Fibroblast of gingiva (primary cell): Measurements from ENCODE around the gene PKIB.
A peak's percentile ranks its signal among the peaks of the same experiment; 100 is the strongest.
"Not testable (repeated sequence)": the region's sequence is repeated elsewhere in the genome, so short reads cannot be mapped to it uniquely, and the experiment has no call there.

ENCODE experiments used
- DNase-seq: peaks from one replicate; pipeline ENCODE4 v3.0.0-alpha.2; 2011; ENCODE audit warnings: low read depth

PKIB gene

GRCh38 chr6:122710908-122711635 lies 100.9 kb downstream of the PKIB start:
- no peak for DNase-seq

GRCh38 chr6:122712093-122712447 lies 101.9 kb downstream of the PKIB start:
- no peak for DNase-seq

GRCh38 chr6:122712448-122713137 lies 102.4 kb downstream of the PKIB start:
- DNase-seq = no peak

- no peak for DNase-seq
Observed at GRCh38 chr6:122713138-122713537, 102.9 kb downstream of the PKIB start.

- no peak for DNase-seq
Observed at GRCh38 chr6:122714059-122714458, 103.9 kb downstream of the PKIB start.

GRCh38 chr6:122715725-122716124 lies 105.5 kb downstream of the PKIB start:
- DNase-seq = no peak

- DNase-seq = no peak
Observed at GRCh38 chr6:122717350-122717749, 107.1 kb downstream of the PKIB start.

- no peak for DNase-seq
Observed at GRCh38 chr6:122718616-122719015, 108.4 kb downstream of the PKIB start.

- no peak for DNase-seq
Observed at GRCh38 chr6:122719176-122719575, 109.0 kb downstream of the PKIB start.

- no peak for DNase-seq
Observed at GRCh38 chr6:122722746-122723145, 112.5 kb downstream of the PKIB start.

GRCh38 chr6:122726649-122727048 lies 116.4 kb downstream of the PKIB start:
- DNase-seq = no peak

- no peak for DNase-seq
Observed at GRCh38 chr6:122727244-122727643, 117.0 kb downstream of the PKIB start.

- no peak for DNase-seq
Observed at GRCh38 chr6:122730334-122730733, 120.1 kb downstream of the PKIB start.

- peak; percentile 32 for DNase-seq
Observed at GRCh38 chr6:122730775-122731386, 120.7 kb downstream of the PKIB start.

GRCh38 chr6:122733259-122733658 lies 123.1 kb downstream of the PKIB start:
- DNase-seq = no peak

GRCh38 chr6:122734529-122735395 lies 124.6 kb downstream of the PKIB start:
- peak; percentile 3 for DNase-seq

GRCh38 chr6:122735582-122735981 lies 125.4 kb downstream of the PKIB start:
- DNase-seq = no peak

- no peak for DNase-seq
Observed at GRCh38 chr6:122736163-122736562, 126.0 kb downstream of the PKIB start.

- DNase-seq = no peak
Observed at GRCh38 chr6:122736616-122737015, 126.4 kb downstream of the PKIB start.

GRCh38 chr6:122740091-122740490 lies 129.9 kb downstream of the PKIB start:
- no peak for DNase-seq

GRCh38 chr6:122740936-122741335 lies 130.7 kb downstream of the PKIB start:
- no peak for DNase-seq

GRCh38 chr6:122744247-122744646 lies 134.0 kb downstream of the PKIB start:
- not testable (repeated sequence) for DNase-seq
